Upper lobe of right lung (tissue), 1 donor: ENCODE data around the gene KHDC4. TPM values are rescaled to one million over a fixed set of nuclear protein-coding genes. Genes with fewer than 3 reads are reported as not detected.
A peak's percentile ranks its signal among the peaks of the same experiment; 100 is the strongest.

ENCODE experiments used
- ATAC-seq: fragments of 200-7000 bp; cut with Tn5 transposase; one replicate; pipeline ENCODE4 v1.9.1; 2020; ENCODE audit warnings: mild to moderate bottlenecking, moderate library complexity
- DNase-seq: peaks from one replicate; pipeline ENCODE4 v3.0.0-alpha.2; 2020
- H3K27ac ChIP-seq: fragments of 200-600 bp; one replicate; pipeline ENCODE4 v1.8.0; 2022
- H3K27me3 ChIP-seq: fragments of 200-600 bp; one replicate; pipeline ENCODE4 v1.8.0; 2022; ENCODE audit warnings: mild to moderate bottlenecking
- H3K36me3 ChIP-seq: fragments of 200-600 bp; one replicate; pipeline ENCODE4 v1.8.0; 2022
- H3K4me1 ChIP-seq: fragments of 200-600 bp; one replicate; pipeline ENCODE4 v1.8.0; 2022
- H3K4me3 ChIP-seq: fragments of 200-600 bp; one replicate; pipeline ENCODE4 v1.8.0; 2022; ENCODE audit warnings: mild to moderate bottlenecking
- H3K9me3 ChIP-seq: fragments of 200-600 bp; one replicate; pipeline ENCODE4 v1.8.0; 2022
- CTCF ChIP-seq: fragments of 200-600 bp; IDR thresholded peaks from one replicate; pipeline ENCODE4 v1.8.0; 2022; ENCODE audit warnings: antibody characterized with exemption
- intact Hi-C: fragments of 100-400 bp; cut with DNase I; formaldehyde crosslinking; loops from one replicate; pipeline ENCODE4 v1.11.0; 2022
- total RNA-seq: library from RNA; stranded (reverse); fragmentation: NEBNext Ultra II Directional; extraction: Animal tissue kit (Norgen Biotek cat#: 25700); gene quantifications from one replicate; pipeline ENCODE4 v1.2.1, GENCODE V29; 2021
- donor health status: DM: no; HTN: yes; CAD: no; lungs with severe emphysema.

The KHDC4 gene
- total RNA-seq, 1 donor from 2014 or later: 40.1 TPM

- no peak for DNase-seq
- peak overlapping the region; percentile 70 for H3K27ac ChIP-seq
- TF ChIP-seq CTCF: no peak
- peaks cover 82% of the 10 kb centered on the region for H3K36me3 ChIP-seq
- H3K9me3 ChIP-seq: no peaks in the 10 kb centered on the region
- no peak overlapping the region for H3K4me3 ChIP-seq
- ATAC-seq: peak; percentile 37
- intact Hi-C loops: no loop called here
- no peaks in the 10 kb centered on the region for H3K27me3 ChIP-seq
- H3K4me1 ChIP-seq: peaks cover 64% of the 10 kb centered on the region
Measured at GRCh38 chr1:155967341-155968050, 33.3 kb upstream of the KHDC4 start.

- H3K4me3 ChIP-seq: no peak overlapping the region
- no peak for ATAC-seq
Measured at GRCh38 chr1:155966750-155967149, 32.5 kb upstream of the KHDC4 start.

GRCh38 chr1:155966135-155966534 is 31.9 kb upstream of the KHDC4 start:
- Histone ChIP-seq H3K27ac (peak overlapping the region; percentile 70), H3K36me3 (peaks cover 89% of the 10 kb centered on the region)
- intact Hi-C loops: no loop called here

More at GRCh38 chr1:155966750-155967149, 32.5 kb upstream of the KHDC4 start:
- peak overlapping the region; percentile 70 for H3K27ac ChIP-seq
- H3K4me1 ChIP-seq: peaks cover 60% of the 10 kb centered on the region
- peaks cover 83% of the 10 kb centered on the region for H3K36me3 ChIP-seq
- DNase-seq: no peak
- H3K9me3 ChIP-seq: no peaks in the 10 kb centered on the region
- TF ChIP-seq CTCF: no peak
- intact Hi-C loops: no loop called here
- H3K27me3 ChIP-seq: no peaks in the 10 kb centered on the region

GRCh38 chr1:155964193-155964592 is 30.0 kb upstream of the KHDC4 start:
- Histone ChIP-seq H3K27me3 (no peaks in the 10 kb centered on the region), H3K4me3 (no peak overlapping the region), H3K9me3 (no peaks in the 10 kb centered on the region), H3K4me1 (peaks cover 35% of the 10 kb centered on the region), H3K36me3 (peaks cover 98% of the 10 kb centered on the region), H3K27ac (no peak overlapping the region)
- intact Hi-C loops: no loop called here
- ATAC-seq (no peak), DNase-seq (no peak)
- no peak for TF ChIP-seq CTCF

More at GRCh38 chr1:155966135-155966534, 31.9 kb upstream of the KHDC4 start:
- Histone ChIP-seq H3K4me3 (no peak overlapping the region), H3K4me1 (peaks cover 54% of the 10 kb centered on the region), H3K27me3 (no peaks in the 10 kb centered on the region), H3K9me3 (no peaks in the 10 kb centered on the region)
- no peak for ATAC-seq
- TF ChIP-seq CTCF: peak; percentile 10
- no peak for DNase-seq

GRCh38 chr1:155962599-155963211 is 28.5 kb upstream of the KHDC4 start:
- peaks cover 99% of the 10 kb centered on the region for H3K36me3 ChIP-seq
- peaks cover 20% of the 10 kb centered on the region for H3K4me1 ChIP-seq
- ATAC-seq: peak; percentile 19

More at GRCh38 chr1:155962599-155963211, 28.5 kb upstream of the KHDC4 start:
- H3K4me3 ChIP-seq: no peak overlapping the region
- peak overlapping the region; percentile 68 for H3K27ac ChIP-seq
- intact Hi-C loops: no loop called here
- TF ChIP-seq CTCF: no peak
- H3K27me3 ChIP-seq: no peaks in the 10 kb centered on the region
- H3K9me3 ChIP-seq: no peaks in the 10 kb centered on the region
- no peak for DNase-seq
